B cell (primary cell): Measurements from ENCODE around the gene FAM120AOS.

ENCODE experiments used
- CTCF ChIP-seq: fragments of 200-600 bp; IDR thresholded peaks from one replicate; pipeline ENCODE4 v1.8.0; 2022; ENCODE audit warnings: antibody characterized with exemption, mild to moderate bottlenecking
- EZH2 ChIP-seq: IDR thresholded peaks from 2 replicates; pipeline ENCODE4 v1.6.1; 2012; ENCODE audit warnings: borderline replicate concordance, low read depth, mild to moderate bottlenecking, moderate library complexity, low read length; ENCODE audit not compliant: insufficient read depth, poor library complexity, severe bottlenecking

- TF ChIP-seq CTCF, result no peak
- TF ChIP-seq EZH2, result no peak
Measured at GRCh38 chr9:93468763-93469456, 15.5 kb upstream of the FAM120AOS start.
